Activated CD8-positive, alpha-beta T cell treated with anti-CD3 and anti-CD28 coated beads for 36 hours (primary cell): ENCODE data around the gene RNU6-1. TPM values are rescaled to one million over a fixed set of nuclear protein-coding genes. Genes with fewer than 3 reads are reported as not detected.

ENCODE experiments used
- ATAC-seq: fragments of 200-7000 bp; cut with Tn5 transposase; one replicate; pipeline ENCODE4 v1.10.0; 2021; ENCODE audit warnings: mild to moderate bottlenecking, moderate library complexity
- CTCF ChIA-PET: fragments of 350-600 bp; sonication (Branson Sonifier 250); formaldehyde crosslinking; loops from one replicate; lab custom pipeline; 2021; ENCODE audit warnings: antibody characterized with exemption; lab: Charles Lee
- POLR2A ChIA-PET: fragments of 350-600 bp; sonication (Branson Sonifier 250); formaldehyde crosslinking; loops from one replicate; lab custom pipeline; 2021; ENCODE audit warnings: antibody characterized with exemption; lab: Charles Lee
- DNase-seq: peaks from one replicate; pipeline ENCODE4 v3.0.0-alpha.2; 2020
- H3K27ac Mint-ChIP-seq: one replicate; pipeline ENCODE4 v1.8.0; 2021; ENCODE audit warnings: mild to moderate bottlenecking, mixed read lengths
- H3K27me3 Mint-ChIP-seq: one replicate; pipeline ENCODE4 v1.8.0; 2021; ENCODE audit warnings: mixed read lengths
- H3K36me3 Mint-ChIP-seq: one replicate; pipeline ENCODE4 v1.8.0; 2021; ENCODE audit warnings: low read depth, mixed read lengths
- H3K4me1 Mint-ChIP-seq: one replicate; pipeline ENCODE4 v1.8.0; 2021; ENCODE audit warnings: low read depth, mixed read lengths
- H3K4me3 Mint-ChIP-seq: one replicate; pipeline ENCODE4 v1.8.0; 2021; ENCODE audit warnings: mild to moderate bottlenecking, moderate library complexity, mixed read lengths
- H3K9me3 Mint-ChIP-seq: one replicate; pipeline ENCODE4 v1.8.0; 2021; ENCODE audit warnings: mixed read lengths
- intact Hi-C: fragments of 100-400 bp; cut with micrococcal nuclease; formaldehyde crosslinking; loops from one replicate; pipeline ENCODE4 v1.10.0; 2022
- total RNA-seq, 2 experiments: library from RNA; stranded (reverse); gene quantifications; one replicate each; pipeline ENCODE4 v1.2.3, GENCODE V29; 2021
- TF ChIP-seq, protein P1 (sequence below): fragments of 200-600 bp; IDR thresholded peaks from one replicate; pipeline ENCODE4 v1.8.0; 2022; ENCODE audit warnings: antibody characterized with exemption, mild to moderate bottlenecking

Gene RNU6-1
- total RNA-seq, 2 experiments from 2014 or later = not detected

DNA sequence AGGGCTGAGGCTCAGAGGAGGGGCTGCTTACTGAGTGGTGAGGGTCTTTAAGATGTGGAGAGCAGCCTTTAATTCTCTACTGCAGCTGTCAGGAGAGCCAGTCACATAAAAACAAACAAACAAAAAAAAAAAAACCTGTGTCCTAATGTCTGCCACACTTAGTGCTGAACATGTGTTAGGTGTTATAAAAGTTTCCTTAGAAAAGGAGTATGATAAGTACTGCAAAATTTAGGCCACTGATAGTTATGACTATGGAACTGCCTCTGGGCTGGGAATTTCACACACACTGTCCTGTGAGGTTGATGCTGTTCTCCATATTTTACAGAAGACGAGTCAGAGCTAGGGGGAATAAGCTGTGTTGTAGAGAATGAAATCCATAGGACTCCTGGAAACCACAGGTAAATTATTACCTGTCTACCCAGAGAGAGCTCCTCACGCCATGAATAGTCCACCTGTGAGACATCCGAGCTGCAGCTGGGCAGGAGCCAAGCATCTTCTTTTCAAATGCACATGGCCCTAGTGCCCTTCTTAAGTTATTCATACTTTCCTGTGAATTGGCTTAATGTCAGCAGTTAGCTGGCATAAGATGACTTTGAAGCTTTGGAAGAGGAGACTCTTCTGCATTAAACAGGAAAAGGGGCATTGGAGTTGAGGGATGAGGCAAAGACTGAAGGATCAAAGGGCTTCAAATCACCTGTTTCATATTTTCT lies 49.1 kb downstream of the RNU6-1 start:
- Mint-ChIP-seq H3K27me3 (no peaks in the 10 kb centered on the region), H3K36me3 (peaks cover 24% of the 10 kb centered on the region), H3K4me3 (no peak overlapping the region), H3K9me3 (peaks cover 15% of the 10 kb centered on the region), H3K4me1 (peaks cover 7% of the 10 kb centered on the region), H3K27ac (no peak overlapping the region)
- CTCF ChIA-PET = no interaction called here
- intact Hi-C loops = no loop called here
- TF ChIP-seq, protein P1, sequence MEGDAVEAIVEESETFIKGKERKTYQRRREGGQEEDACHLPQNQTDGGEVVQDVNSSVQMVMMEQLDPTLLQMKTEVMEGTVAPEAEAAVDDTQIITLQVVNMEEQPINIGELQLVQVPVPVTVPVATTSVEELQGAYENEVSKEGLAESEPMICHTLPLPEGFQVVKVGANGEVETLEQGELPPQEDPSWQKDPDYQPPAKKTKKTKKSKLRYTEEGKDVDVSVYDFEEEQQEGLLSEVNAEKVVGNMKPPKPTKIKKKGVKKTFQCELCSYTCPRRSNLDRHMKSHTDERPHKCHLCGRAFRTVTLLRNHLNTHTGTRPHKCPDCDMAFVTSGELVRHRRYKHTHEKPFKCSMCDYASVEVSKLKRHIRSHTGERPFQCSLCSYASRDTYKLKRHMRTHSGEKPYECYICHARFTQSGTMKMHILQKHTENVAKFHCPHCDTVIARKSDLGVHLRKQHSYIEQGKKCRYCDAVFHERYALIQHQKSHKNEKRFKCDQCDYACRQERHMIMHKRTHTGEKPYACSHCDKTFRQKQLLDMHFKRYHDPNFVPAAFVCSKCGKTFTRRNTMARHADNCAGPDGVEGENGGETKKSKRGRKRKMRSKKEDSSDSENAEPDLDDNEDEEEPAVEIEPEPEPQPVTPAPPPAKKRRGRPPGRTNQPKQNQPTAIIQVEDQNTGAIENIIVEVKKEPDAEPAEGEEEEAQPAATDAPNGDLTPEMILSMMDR = no peak
- DNase-seq (no peak), ATAC-seq (no peak)
- POLR2A ChIA-PET = no interaction called here

Other genes starting within 250 kb of the RNU6-1 start
- gene SKOR1, start 14.5 kb downstream of the RNU6-1 start, total RNA-seq = under 1 TPM; 0.09 to 0.25 TPM
- 10 to 100 TPM; 26.0 to 29.8 TPM for gene PIAS1, start 214.3 kb upstream of the RNU6-1 start, total RNA-seq